Body of pancreas (tissue), 4 donors: ENCODE measurements around the gene SCCPDH.
"Not testable (repeated sequence)": the region's sequence is repeated elsewhere in the genome, so short reads cannot be mapped to it uniquely, and the experiment has no call there.

Source experiments
- CTCF ChIP-seq, 7 experiments: fragments of 450-650 bp in 4 of 7; fragments of 200-600 bp in 3 of 7; sonication (generic) in 3 of 7; IDR thresholded peaks; one replicate each; pipeline ENCODE4 v1.5.1; 2016 to 2019; ENCODE audit warnings: antibody characterized with exemption in 7 of 7
- POLR2A ChIP-seq, 3 donors: fragments of 450-650 bp; IDR thresholded peaks; one replicate each; pipeline ENCODE4 v1.6.1; 2016; ENCODE audit warnings: antibody characterized with exemption in 3 of 3, mild to moderate bottlenecking in 2 of 3

DNA sequence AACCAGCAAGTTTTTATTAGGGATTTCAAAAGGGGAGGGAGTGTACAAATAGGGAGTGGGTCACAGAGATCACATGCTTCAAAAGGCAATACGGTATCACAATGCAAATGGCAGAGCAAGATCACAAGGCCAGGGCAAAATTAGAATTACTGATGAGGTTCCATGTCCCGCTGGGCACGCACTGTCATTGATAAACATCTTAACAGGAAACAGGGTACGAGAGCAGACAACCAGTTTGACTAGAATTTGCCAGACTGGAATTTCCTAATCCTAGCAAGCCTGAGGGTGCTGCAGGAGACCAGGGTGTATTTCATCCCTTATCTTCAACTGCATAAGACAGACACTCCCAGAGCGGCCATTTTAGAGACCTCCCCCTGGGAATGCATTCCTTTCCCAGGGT, 4.8 kb downstream of the SCCPDH start:
- not testable (repeated sequence) for TF ChIP-seq CTCF, POLR2A (IDR thresholded peaks at IDR 0.05)
